ACC112 (cell line): ENCODE data around the gene SUPT4H1.

Experiments used
- H2AFZ ChIP-seq: fragments of 200-600 bp; sonication (generic); one replicate; pipeline ENCODE4 v1.6.0; 2017; ENCODE audit warnings: antibody characterized with exemption, low read length; ENCODE audit not compliant: unreplicated experiment
- H3K27ac ChIP-seq: fragments of 200-600 bp; sonication (generic); 2 replicates; pipeline ENCODE4 v1.5.1; 2014; ENCODE audit warnings: low read depth, mild to moderate bottlenecking, antibody characterized with exemption, low read length, moderate library complexity
- H3K27me3 ChIP-seq: fragments of 200-600 bp; sonication (generic); 2 replicates; pipeline ENCODE4 v1.6.1; 2014; ENCODE audit warnings: mild to moderate bottlenecking, antibody characterized with exemption, low read length, moderate library complexity, mixed read lengths; ENCODE audit not compliant: insufficient read depth
- H3K36me3 ChIP-seq: fragments of 200-600 bp; sonication (generic); 2 replicates; pipeline ENCODE4 v1.6.1; 2016; ENCODE audit warnings: mild to moderate bottlenecking, antibody characterized with exemption, low read length, moderate library complexity, mixed read lengths; ENCODE audit not compliant: insufficient read depth
- H3K4me1 ChIP-seq: fragments of 200-600 bp; sonication (generic); one replicate; pipeline ENCODE4 v1.6.1; 2016; ENCODE audit warnings: low read length, mixed read lengths; ENCODE audit not compliant: insufficient read depth, unreplicated experiment, control insufficient read depth
- H3K4me3 ChIP-seq: fragments of 200-600 bp; sonication (generic); 2 replicates; pipeline ENCODE4 v1.5.1; 2014; ENCODE audit warnings: mild to moderate bottlenecking, low read depth, low read length
- H3K79me2 ChIP-seq: fragments of 200-600 bp; sonication (generic); one replicate; pipeline ENCODE4 v1.6.0; 2016; ENCODE audit warnings: low read length; ENCODE audit not compliant: control insufficient read depth, unreplicated experiment, insufficient read depth

Gene SUPT4H1

GRCh38 chr17:58338841-58339754 lies 12.9 kb downstream of the SUPT4H1 start:
- no peaks in the 10 kb centered on the region for H3K79me2 ChIP-seq
- peak overlapping the region; percentile 58 for H3K27ac ChIP-seq
- peaks cover 32% of the 10 kb centered on the region for H3K4me1 ChIP-seq
- H3K36me3 ChIP-seq = no peaks in the 10 kb centered on the region
- H3K4me3 ChIP-seq = peak overlapping the region; percentile 42; the same call in 1 of the 2 replicates
- H3K27me3 ChIP-seq = no peaks in the 10 kb centered on the region
- H2AFZ ChIP-seq = peak overlapping the region; percentile 24

GRCh38 chr17:58338454-58338840 lies 13.6 kb downstream of the SUPT4H1 start:
- Histone ChIP-seq H3K4me3 (no peak overlapping the region), H3K36me3 (no peaks in the 10 kb centered on the region), H3K79me2 (no peaks in the 10 kb centered on the region), H3K27me3 (no peaks in the 10 kb centered on the region), H3K4me1 (peaks cover 32% of the 10 kb centered on the region), H2AFZ (no peak overlapping the region), H3K27ac (peak overlapping the region; percentile 58)

GRCh38 chr17:58337600-58338453 lies 14.2 kb downstream of the SUPT4H1 start:
- Histone ChIP-seq H3K27ac (peak overlapping the region; percentile 75), H3K4me1 (peaks cover 32% of the 10 kb centered on the region), H3K27me3 (no peaks in the 10 kb centered on the region), H3K79me2 (no peaks in the 10 kb centered on the region), H3K4me3 (no peak overlapping the region), H3K36me3 (no peaks in the 10 kb centered on the region), H2AFZ (no peak overlapping the region)

- H3K27ac ChIP-seq = peak overlapping the region; percentile 75
- H2AFZ ChIP-seq = no peak overlapping the region
- no peaks in the 10 kb centered on the region for H3K27me3 ChIP-seq
- no peak overlapping the region for H3K4me3 ChIP-seq
- H3K36me3 ChIP-seq = no peaks in the 10 kb centered on the region
- no peaks in the 10 kb centered on the region for H3K79me2 ChIP-seq
- H3K4me1 ChIP-seq = peaks cover 32% of the 10 kb centered on the region
These were observed 14.8 kb downstream of the SUPT4H1 start for GRCh38 chr17:58337210-58337599.

GRCh38 chr17:58336456-58337209 lies 15.4 kb downstream of the SUPT4H1 start:
- no peak overlapping the region for H3K4me3 ChIP-seq
- H3K36me3 ChIP-seq = no peaks in the 10 kb centered on the region
- H2AFZ ChIP-seq = no peak overlapping the region
- H3K27me3 ChIP-seq = no peaks in the 10 kb centered on the region
- no peak overlapping the region for H3K27ac ChIP-seq
- H3K4me1 ChIP-seq = peaks cover 32% of the 10 kb centered on the region
- H3K79me2 ChIP-seq = no peaks in the 10 kb centered on the region

- no peak overlapping the region for H3K4me3 ChIP-seq
- no peak overlapping the region for H2AFZ ChIP-seq
- H3K27ac ChIP-seq = no peak overlapping the region
- peaks cover 32% of the 10 kb centered on the region for H3K4me1 ChIP-seq
- no peaks in the 10 kb centered on the region for H3K36me3 ChIP-seq
- no peaks in the 10 kb centered on the region for H3K79me2 ChIP-seq
- H3K27me3 ChIP-seq = no peaks in the 10 kb centered on the region
These were observed 16.1 kb downstream of the SUPT4H1 start for GRCh38 chr17:58335779-58336455.

GRCh38 chr17:58335061-58335731 lies 16.8 kb downstream of the SUPT4H1 start:
- no peaks in the 10 kb centered on the region for H3K36me3 ChIP-seq
- no peaks in the 10 kb centered on the region for H3K27me3 ChIP-seq
- H3K4me3 ChIP-seq = no peak overlapping the region
- no peak overlapping the region for H3K27ac ChIP-seq
- H3K79me2 ChIP-seq = no peaks in the 10 kb centered on the region
- no peak overlapping the region for H2AFZ ChIP-seq
- H3K4me1 ChIP-seq = peaks cover 32% of the 10 kb centered on the region

GRCh38 chr17:58334661-58335060 lies 17.3 kb downstream of the SUPT4H1 start:
- H3K36me3 ChIP-seq = no peaks in the 10 kb centered on the region
- H2AFZ ChIP-seq = no peak overlapping the region
- no peak overlapping the region for H3K27ac ChIP-seq

GRCh38 chr17:58334256-58334655 lies 17.7 kb downstream of the SUPT4H1 start:
- H3K4me3 ChIP-seq = no peak overlapping the region
- H3K27ac ChIP-seq = no peak overlapping the region
- H3K79me2 ChIP-seq = no peaks in the 10 kb centered on the region
- no peaks in the 10 kb centered on the region for H3K36me3 ChIP-seq
- peaks cover 25% of the 10 kb centered on the region for H3K4me1 ChIP-seq
- no peak overlapping the region for H2AFZ ChIP-seq
- H3K27me3 ChIP-seq = peaks cover 4% of the 10 kb centered on the region

More at GRCh38 chr17:58334661-58335060, 17.3 kb downstream of the SUPT4H1 start:
- Histone ChIP-seq H3K4me1 (peaks cover 29% of the 10 kb centered on the region), H3K4me3 (no peak overlapping the region), H3K27me3 (no peaks in the 10 kb centered on the region), H3K79me2 (no peaks in the 10 kb centered on the region)
